Adrenal gland (tissue), 12 donors: Measurements from ENCODE around the gene DOCK3. TPM values are rescaled to one million over a fixed set of nuclear protein-coding genes. Genes with fewer than 3 reads are reported as not detected.

Source experiments
- DNase-seq, 7 donors: peaks; one replicate each; pipeline ENCODE4 v3.0.0-alpha.2; 2019 to 2020
- H3K27ac ChIP-seq, 5 donors: fragments of 200-600 bp; sonication (generic) in 4 of 5; 1 replicate in 3 of 5; 2 replicates in 2 of 5; pipeline versions ENCODE4 v1.5.1 to v1.8.0; 2016 to 2020; ENCODE audit warnings: mild to moderate bottlenecking in 1 of 5
- H3K27me3 ChIP-seq: fragments of 200-600 bp; 2 replicates; pipeline ENCODE4 v1.8.0; 2021
- H3K36me3 ChIP-seq, 2 donors: fragments of 200-600 bp; replicated peaks in 1 of 2; 1 replicate in 1 of 2; 2 replicates in 1 of 2; pipeline versions ENCODE4 v1.5.1 to v1.8.0; 2018 to 2022
- H3K4me1 ChIP-seq, 2 donors: fragments of 200-600 bp; replicated peaks in 1 of 2; 1 replicate in 1 of 2; 2 replicates in 1 of 2; pipeline versions ENCODE4 v1.5.1 to v1.8.0; 2018 to 2021
- H3K4me3 ChIP-seq, 4 donors: fragments of 200-600 bp; sonication (generic) in 3 of 4; one replicate each; pipeline ENCODE4 v1.5.1; 2016 to 2018
- H3K9me3 ChIP-seq, 3 donors: fragments of 200-600 bp; sonication (generic) in 1 of 3; replicated peaks in 1 of 3; 1 replicate in 2 of 3; 2 replicates in 1 of 3; pipeline versions ENCODE4 v1.5.1 to v1.8.0; 2016 to 2021
- CTCF ChIP-seq, 6 experiments: fragments of 450-650 bp in 4 of 6; fragments of 200-600 bp in 2 of 6; sonication (generic) in 1 of 6; IDR thresholded peaks; 1 replicate in 5 of 6; 2 replicates in 1 of 6; pipeline versions ENCODE4 v1.5.1 to v1.8.0; 2016 to 2021; ENCODE audit warnings: antibody characterized with exemption in 6 of 6, mild to moderate bottlenecking in 2 of 6, moderate library complexity in 1 of 6
- POLR2A ChIP-seq, 2 donors: fragments of 450-650 bp; IDR thresholded peaks; one replicate each; pipeline ENCODE4 v1.6.1; 2017; ENCODE audit warnings: antibody characterized with exemption in 2 of 2, mild to moderate bottlenecking in 2 of 2, moderate library complexity in 1 of 2
- WGBS, 4 donors: extraction: QIAGEN DNeasy Blood & Tissue Kit in 2 of 4; methylation state at CpG; one replicate each; pipeline versions ENCODE4 v1.1.5 to v1.1.7; 2013 to 2017; 5-methylcytosine and 5-hydroxymethylcytosine counted together
- intact Hi-C, 2 donors: fragments of 100-400 bp; cut with DNase I; formaldehyde crosslinking; loops; one replicate each; pipeline versions ENCODE4 v1.14.1 to v1.15.0; 2022 to 2023
- polyA plus RNA-seq, 3 donors: library from polyadenylated mRNA; stranded (reverse); fragments of 200-250 nt in 2 of 3; fragments of 350-450 nt in 1 of 3; fragmentation: Illumina TruSeq in 1 of 3; extraction: RNeasy Lipid Tissue Mini Kit (QIAGEN cat#74804) in 1 of 3; gene quantifications; one replicate each; pipeline ENCODE4 v1.2.3, GENCODE V29; 2013 to 2014
- total RNA-seq, 9 donors: library from RNA; depleted of rRNA in 4 of 9; stranded (reverse); fragments of >200 nt in 4 of 9; fragments of 120-200 nt in 1 of 9; fragmentation: NEBNext Ultra II Directional in 1 of 9; extraction: Animal tissue kit (Norgen Biotek cat#: 25700) in 1 of 9; gene quantifications; one replicate each; pipeline versions ENCODE4 v1.1.0 to v1.2.4, GENCODE V29; 2013 to 2023
- donor health status: healthy with polysubstance abuse.
- donor health status: Bipolar disorder and iron deficiency.
- donor health status: DM: yes; HTN: yes; CAD: no.
- donor health status: DM: no; HTN: no; CAD: no.
- donor health status: DM: no; HTN: no; CAD: no.
- donor health status: DM: yes; HTN: yes; CAD: no.

DOCK3 gene
- total and polyA plus RNA-seq, 12 donors: 0.72 to 8.6 (median 2.9) TPM

GRCh38 chr3:51380601-51381332 is 706.0 kb downstream of the DOCK3 start:
- H3K4me3 ChIP-seq: no peak overlapping the region
- WGBS, 4 donors: 83 to 90% (median 88%) methylated on average over 13 to 15 of the region's 15 CpGs
- no peak overlapping the region for H3K27ac ChIP-seq
- intact Hi-C loops: loop anchor here in 1 of 2 donors (10.0 kb wide), 1 partner anchor 304 kb away; no protein-coding TSS in a partner anchor
- H3K9me3 ChIP-seq: no peaks in the 10 kb centered on the region
- H3K27me3 ChIP-seq: no peaks in the 10 kb centered on the region
- TF ChIP-seq CTCF (IDR thresholded peaks at IDR 0.05): no peak
- no peak for TF ChIP-seq POLR2A (IDR thresholded peaks at IDR 0.05)
- H3K36me3 ChIP-seq: no peaks in the 10 kb centered on the region
- H3K4me1 ChIP-seq: peaks cover 10 to 13% of the 10 kb centered on the region in 2 donors
- DNase-seq: peak in 1 of 7 donors; percentile 46

DNA sequence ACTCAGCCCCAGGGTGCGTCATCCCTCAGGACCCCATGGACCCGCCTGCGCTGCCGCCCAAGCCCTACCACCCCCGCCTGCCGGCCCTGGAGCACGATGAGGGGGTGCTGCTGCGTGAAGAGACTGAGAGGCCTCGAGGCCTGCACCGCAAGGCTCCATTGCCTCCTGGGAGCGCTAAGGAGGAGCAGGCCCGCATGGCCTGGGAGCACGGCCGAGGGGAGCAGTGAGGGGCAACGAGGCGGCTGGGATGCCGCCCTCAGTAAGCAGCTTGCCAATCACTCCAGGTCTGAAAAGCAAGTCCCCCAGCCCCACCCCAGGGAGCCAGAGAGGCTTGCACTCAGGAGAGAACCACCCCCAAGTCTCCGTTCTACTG is 706.6 kb downstream of the DOCK3 start:
- H3K4me1 ChIP-seq: peaks cover 10 to 16% of the 10 kb centered on the region in 2 donors
- no peaks in the 10 kb centered on the region for H3K9me3 ChIP-seq
- H3K4me3 ChIP-seq: no peak overlapping the region
- no peaks in the 10 kb centered on the region for H3K27me3 ChIP-seq
- DNase-seq: peak in 1 of 7 donors; percentile 45
- no peak overlapping the region for H3K27ac ChIP-seq
- TF ChIP-seq CTCF (IDR thresholded peaks at IDR 0.05) (no peak), POLR2A (IDR thresholded peaks at IDR 0.05) (no peak)
- 93 to 97% (median 95%) methylated on average over 6 to 18 of the region's 18 CpGs for WGBS, 4 donors
- no peaks in the 10 kb centered on the region for H3K36me3 ChIP-seq
- intact Hi-C loops: loop anchor here in 1 of 2 donors (10.0 kb wide), 1 partner anchor 303 kb away; no protein-coding TSS in a partner anchor

DNA sequence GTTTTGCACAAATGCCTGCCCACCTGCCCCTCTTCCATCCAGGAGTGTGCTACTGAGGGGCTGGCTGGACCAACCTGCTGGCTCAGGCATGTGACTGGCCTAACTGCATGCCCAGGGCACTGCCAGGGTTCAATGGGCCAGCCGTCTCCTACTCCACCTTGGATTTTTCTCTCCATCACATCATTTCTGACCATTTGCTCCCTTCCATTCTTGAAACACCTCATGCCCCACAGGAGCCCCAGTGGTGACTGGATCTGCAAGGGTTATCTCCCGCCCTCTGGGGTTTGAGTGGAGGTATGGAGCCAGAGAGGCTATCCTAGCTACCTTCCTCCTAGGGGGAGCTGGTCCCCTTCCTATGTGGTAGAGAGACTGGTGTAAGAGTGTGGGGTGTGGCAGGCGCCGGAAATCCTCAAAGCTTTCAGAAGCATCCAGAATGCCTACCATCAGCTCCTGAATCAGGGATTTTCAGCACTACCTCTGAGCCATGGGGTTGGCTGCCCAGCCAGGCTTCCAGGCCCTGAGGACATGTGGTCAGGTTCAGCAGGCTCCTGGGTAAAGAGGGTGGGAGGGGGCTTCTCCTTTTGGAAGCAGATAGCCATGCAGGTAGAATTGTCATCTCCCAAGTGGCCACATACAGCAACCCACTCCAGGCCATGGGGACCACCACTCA is 707.5 kb downstream of the DOCK3 start:
- Histone ChIP-seq H3K4me3 (no peak overlapping the region), H3K36me3 (no peaks in the 10 kb centered on the region), H3K4me1 (peaks cover 10 to 25% of the 10 kb centered on the region in 2 donors), H3K27me3 (no peaks in the 10 kb centered on the region), H3K9me3 (no peaks in the 10 kb centered on the region), H3K27ac (no peak overlapping the region)
- TF ChIP-seq POLR2A (IDR thresholded peaks at IDR 0.05) (no peak), CTCF (IDR thresholded peaks at IDR 0.05) (no peak)
- 92 to 93% (median 93%) methylated on average over 2 to 4 of the region's 4 CpGs for WGBS, 4 donors
- DNase-seq: peak in 1 of 7 donors; percentile 52
- intact Hi-C loops: loop anchor here in 1 of 2 donors (10.0 kb wide), 1 partner anchor 303 kb away; no protein-coding TSS in a partner anchor

DNA sequence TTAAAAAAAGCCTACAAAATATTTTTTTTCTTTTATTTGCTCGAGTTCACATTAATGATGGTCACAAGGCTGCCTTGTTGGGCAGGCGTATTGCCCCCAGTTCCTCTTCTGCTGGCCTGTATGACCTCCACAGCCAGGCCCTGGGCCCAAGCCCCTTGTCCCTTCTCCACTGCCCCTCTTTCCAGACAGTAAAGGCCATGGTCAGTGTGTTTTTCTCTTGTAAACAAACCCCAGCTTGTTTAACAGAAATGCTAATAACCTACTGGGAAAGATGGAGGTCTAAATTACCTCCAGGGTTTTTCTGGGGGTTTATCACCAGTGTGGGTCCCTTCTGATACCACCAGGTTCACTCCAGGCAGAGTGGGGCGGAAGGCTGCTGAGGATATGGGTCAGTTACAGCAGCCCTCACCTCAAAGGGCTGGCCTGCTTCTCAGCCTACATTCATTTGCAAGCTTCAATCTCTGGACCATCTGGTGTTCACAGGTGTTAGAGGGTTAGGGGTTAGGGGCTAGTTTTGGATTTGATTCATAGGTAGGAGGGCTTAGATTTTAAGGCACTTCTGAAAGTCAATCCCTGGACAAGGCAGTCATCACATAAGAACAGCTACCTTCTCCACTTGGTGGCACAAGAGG is 708.3 kb downstream of the DOCK3 start:
- Histone ChIP-seq H3K4me1 (peaks cover 10 to 34% of the 10 kb centered on the region in 2 donors), H3K27ac (no peak overlapping the region), H3K36me3 (peaks cover 0 to 7% of the 10 kb centered on the region in 2 donors), H3K27me3 (no peaks in the 10 kb centered on the region), H3K4me3 (no peak overlapping the region), H3K9me3 (no peaks in the 10 kb centered on the region)
- 79 to 95% (median 86%) methylated on average over 2 to 3 of the region's 3 CpGs for WGBS, 4 donors
- DNase-seq: peak in 1 of 7 donors; percentile 43
- intact Hi-C loops: loop anchor here in 1 of 2 donors (10.0 kb wide), 1 partner anchor 302 kb away; no protein-coding TSS in a partner anchor
- TF ChIP-seq POLR2A (IDR thresholded peaks at IDR 0.05) (no peak), CTCF (IDR thresholded peaks at IDR 0.05) (no peak)
